ENCODE data around the gene KCNK18.
"Not testable (repeated sequence)": the region's sequence is repeated elsewhere in the genome, so short reads cannot be mapped to it uniquely, and the experiment has no call there.

Gene KCNK18

GRCh38 chr10:117170244-117170643 is 27.0 kb upstream of the KCNK18 start:
- DNase-seq (ENCODE audit: low spot score) = no peak

- DNase-seq (ENCODE audit: low spot score) = peak; percentile 88
Measured at GRCh38 chr10:117174439-117175214, 22.7 kb upstream of the KCNK18 start.

GRCh38 chr10:117175215-117175900 is 21.9 kb upstream of the KCNK18 start:
- DNase-seq (ENCODE audit: low spot score) = no peak

GRCh38 chr10:117175901-117176534 is 21.3 kb upstream of the KCNK18 start:
- DNase-seq (ENCODE audit: low spot score) = peak; percentile 78

- no peak for DNase-seq (ENCODE audit: low spot score)
Measured at GRCh38 chr10:117178190-117178589, 19.1 kb upstream of the KCNK18 start.

GRCh38 chr10:117184296-117184695 is 13.0 kb upstream of the KCNK18 start:
- DNase-seq (ENCODE audit: low spot score) = no peak

GRCh38 chr10:117184821-117185220 is 12.5 kb upstream of the KCNK18 start:
- DNase-seq (ENCODE audit: low spot score) = no peak

GRCh38 chr10:117185817-117186216 is 11.5 kb upstream of the KCNK18 start:
- not testable (repeated sequence) for DNase-seq (ENCODE audit: low spot score)

- DNase-seq (ENCODE audit: low spot score) = peak; percentile 40
Measured at GRCh38 chr10:117186832-117187615, 10.3 kb upstream of the KCNK18 start.

GRCh38 chr10:117188371-117188770 is 8.9 kb upstream of the KCNK18 start:
- no peak for DNase-seq (ENCODE audit: low spot score)

GRCh38 chr10:117189557-117189956 is 7.7 kb upstream of the KCNK18 start:
- no peak for DNase-seq (ENCODE audit: low spot score)

- DNase-seq (ENCODE audit: low spot score) = no peak
Measured at GRCh38 chr10:117198088-117198487, 799 bp downstream of the KCNK18 start.

GRCh38 chr10:117201826-117202225 is 4.5 kb downstream of the KCNK18 start:
- no peak for DNase-seq (ENCODE audit: low spot score)

- DNase-seq (ENCODE audit: low spot score) = no peak
Measured at GRCh38 chr10:117204316-117204715, 7.0 kb downstream of the KCNK18 start.

- no peak for DNase-seq (ENCODE audit: low spot score)
Measured at GRCh38 chr10:117212176-117212575, 14.9 kb downstream of the KCNK18 start.

- no peak for DNase-seq (ENCODE audit: low spot score)
Measured at GRCh38 chr10:117214401-117214800, 17.1 kb downstream of the KCNK18 start.

GRCh38 chr10:117215079-117215478 is 17.8 kb downstream of the KCNK18 start:
- no peak for DNase-seq (ENCODE audit: low spot score)

GRCh38 chr10:117216028-117216427 is 18.7 kb downstream of the KCNK18 start:
- no peak for DNase-seq (ENCODE audit: low spot score)

- peak; percentile 64 for DNase-seq (ENCODE audit: low spot score)
Measured at GRCh38 chr10:117216611-117217195, 19.4 kb downstream of the KCNK18 start.

GRCh38 chr10:117217196-117217761 is 20.0 kb downstream of the KCNK18 start:
- no peak for DNase-seq (ENCODE audit: low spot score)

GRCh38 chr10:117218654-117219053 is 21.4 kb downstream of the KCNK18 start:
- DNase-seq (ENCODE audit: low spot score) = peak; percentile 28
